Neural progenitor cell (in vitro differentiated cells): ENCODE data around the gene SYNE3. TPM values are rescaled to one million over a fixed set of nuclear protein-coding genes. Genes with fewer than 3 reads are reported as not detected.
A peak's percentile ranks its signal among the peaks of the same experiment; 100 is the strongest.

ENCODE experiments used
- DNase-seq: peaks from one replicate; pipeline ENCODE4 v3.0.0-alpha.2; 2016; ENCODE audit warnings: low spot score
- H2AFZ ChIP-seq: fragments of 200-600 bp; sonication (generic); replicated peaks from 2 replicates; pipeline ENCODE4 v1.6.1; 2016; ENCODE audit warnings: antibody characterized with exemption
- H3F3A ChIP-seq: fragments of 200-600 bp; sonication (generic); 2 replicates; pipeline ENCODE4 v1.6.1; 2016; ENCODE audit warnings: antibody characterized with exemption, low read depth
- H3K27ac ChIP-seq: fragments of 200-600 bp; sonication (generic); 2 replicates; pipeline ENCODE4 v1.5.1; 2016; ENCODE audit warnings: mild to moderate bottlenecking
- H3K27me3 ChIP-seq: fragments of 200-600 bp; sonication (generic); 2 replicates; pipeline ENCODE4 v1.6.1; 2016; ENCODE audit warnings: mild to moderate bottlenecking, moderate library complexity
- H3K36me3 ChIP-seq: fragments of 200-600 bp; sonication (generic); 2 replicates; pipeline ENCODE4 v1.5.1; 2016
- H3K4me1 ChIP-seq: fragments of 200-600 bp; sonication (generic); 2 replicates; pipeline ENCODE4 v1.6.1; 2016; ENCODE audit warnings: mixed run types
- H3K4me2 ChIP-seq: fragments of 200-600 bp; sonication (generic); 2 replicates; pipeline ENCODE4 v1.6.1; 2016
- H3K4me3 ChIP-seq: fragments of 200-600 bp; sonication (generic); 2 replicates; pipeline ENCODE4 v1.5.1; 2016
- H3K79me2 ChIP-seq: fragments of 200-600 bp; sonication (generic); 2 replicates; pipeline ENCODE4 v1.6.1; 2016; ENCODE audit warnings: low read depth
- H3K9ac ChIP-seq: fragments of 200-600 bp; sonication (generic); 2 replicates; pipeline ENCODE4 v1.6.1; 2016
- H3K9me3 ChIP-seq: fragments of 200-600 bp; sonication (generic); 2 replicates; pipeline ENCODE4 v1.5.1; 2016; ENCODE audit warnings: low read depth
- H4K20me1 ChIP-seq: fragments of 200-600 bp; sonication (generic); 2 replicates; pipeline ENCODE4 v1.6.1; 2016; ENCODE audit warnings: low read depth
- H3K27ac Mint-ChIP-seq: 3 replicates; pipeline ENCODE4 v1.8.0; 2021; ENCODE audit warnings: mixed read lengths
- H3K27me3 Mint-ChIP-seq: 2 replicates; pipeline ENCODE4 v1.8.0; 2022; ENCODE audit warnings: low read depth, mild to moderate bottlenecking, inconsistent platforms, moderate library complexity, mixed read lengths; ENCODE audit not compliant: insufficient read depth
- H3K36me3 Mint-ChIP-seq: 3 replicates; pipeline ENCODE4 v1.8.0; 2021; ENCODE audit warnings: mixed read lengths
- H3K4me1 Mint-ChIP-seq: 3 replicates; pipeline ENCODE4 v1.8.0; 2021; ENCODE audit warnings: mixed read lengths
- H3K4me3 Mint-ChIP-seq: 3 replicates; pipeline ENCODE4 v1.8.0; 2021; ENCODE audit warnings: mild to moderate bottlenecking, moderate library complexity, mixed read lengths
- H3K9me3 Mint-ChIP-seq: 3 replicates; pipeline ENCODE4 v1.8.0; 2020; ENCODE audit warnings: mixed read lengths
- CTCF ChIP-seq: fragments of 200-600 bp; sonication (generic); IDR thresholded peaks from 2 replicates; pipeline ENCODE4 v1.5.1; 2017; ENCODE audit warnings: antibody characterized with exemption, mild to moderate bottlenecking
- EZH2 ChIP-seq: fragments of 200-600 bp; sonication (generic); IDR thresholded peaks from 2 replicates; pipeline ENCODE4 v1.6.1; 2017; ENCODE audit warnings: antibody characterized with exemption, mild to moderate bottlenecking, moderate library complexity
- EZH2phosphoT487 ChIP-seq: fragments of 200-600 bp; sonication (generic); IDR thresholded peaks from 2 replicates; pipeline ENCODE4 v1.6.1; 2017; ENCODE audit warnings: antibody characterized with exemption
- total RNA-seq: library from RNA; depleted of rRNA; stranded (reverse); fragments of >200 nt; gene quantifications from 2 replicates; pipeline ENCODE4 v1.2.3, GENCODE V29; 2015; ENCODE audit warnings: low replicate concordance

The SYNE3 gene
- total RNA-seq, 1 donor from 2014 or later = 0.06 TPM

GRCh38 chr14:95514131-95515079 lies 2.0 kb downstream of the SYNE3 start:
- no peak overlapping the region for H3K4me3 ChIP-seq
- Mint-ChIP-seq H3K36me3 (no peaks in the 10 kb centered on the region), H3K4me3 (peak overlapping the region; percentile 62), H3K27ac (no peak overlapping the region), H3K9me3 (no peaks in the 10 kb centered on the region), H3K4me1 (peaks cover 17% of the 10 kb centered on the region), H3K27me3 (peaks cover 19% of the 10 kb centered on the region)
- H3K27ac ChIP-seq = no peak overlapping the region
- H3K4me2 ChIP-seq = peak overlapping the region; percentile 100
- H3K27me3 ChIP-seq = peaks cover 58% of the 10 kb centered on the region
- TF ChIP-seq EZH2 (no peak), EZH2phosphoT487 (no peak), CTCF (no peak)
- H3K36me3 ChIP-seq = no peaks in the 10 kb centered on the region
- H3F3A ChIP-seq = peaks cover 21% of the 10 kb centered on the region
- no peaks in the 10 kb centered on the region for H3K79me2 ChIP-seq
- H3K4me1 ChIP-seq = peaks cover 21% of the 10 kb centered on the region
- no peak for DNase-seq
- no peaks in the 10 kb centered on the region for H3K9me3 ChIP-seq
- no peak overlapping the region for H3K9ac ChIP-seq
- peaks cover 12% of the 10 kb centered on the region for H4K20me1 ChIP-seq
- no peak overlapping the region for H2AFZ ChIP-seq

GRCh38 chr14:95513291-95513690 lies 3.2 kb downstream of the SYNE3 start:
- peaks cover 21% of the 10 kb centered on the region for H3F3A ChIP-seq
- H3K36me3 ChIP-seq = no peaks in the 10 kb centered on the region
- no peak overlapping the region for H3K27ac ChIP-seq
- Mint-ChIP-seq H3K27me3 (peaks cover 20% of the 10 kb centered on the region), H3K4me1 (peaks cover 17% of the 10 kb centered on the region), H3K36me3 (no peaks in the 10 kb centered on the region), H3K4me3 (no peak overlapping the region), H3K9me3 (no peaks in the 10 kb centered on the region), H3K27ac (no peak overlapping the region)
- H3K9me3 ChIP-seq = no peaks in the 10 kb centered on the region
- H3K4me3 ChIP-seq = no peak overlapping the region
- H4K20me1 ChIP-seq = peaks cover 12% of the 10 kb centered on the region
- TF ChIP-seq EZH2phosphoT487 (no peak), CTCF (no peak), EZH2 (no peak)
- no peak for DNase-seq
- H2AFZ ChIP-seq = no peak overlapping the region
- H3K4me2 ChIP-seq = no peak overlapping the region
- H3K27me3 ChIP-seq = peaks cover 47% of the 10 kb centered on the region
- H3K4me1 ChIP-seq = peaks cover 21% of the 10 kb centered on the region
- H3K9ac ChIP-seq = no peak overlapping the region
- H3K79me2 ChIP-seq = no peaks in the 10 kb centered on the region

- Histone ChIP-seq H3K36me3 (no peaks in the 10 kb centered on the region), H3K79me2 (no peaks in the 10 kb centered on the region), H3K4me3 (no peak overlapping the region), H2AFZ (no peak overlapping the region), H3K27me3 (peaks cover 31% of the 10 kb centered on the region), H4K20me1 (peaks cover 12% of the 10 kb centered on the region), H3K27ac (no peak overlapping the region), H3F3A (peaks cover 11% of the 10 kb centered on the region), H3K4me2 (no peak overlapping the region), H3K9me3 (no peaks in the 10 kb centered on the region), H3K9ac (no peak overlapping the region), H3K4me1 (peaks cover 16% of the 10 kb centered on the region)
- no peak for DNase-seq
- H3K27me3 Mint-ChIP-seq = peaks cover 7% of the 10 kb centered on the region
- no peaks in the 10 kb centered on the region for H3K9me3 Mint-ChIP-seq
- H3K36me3 Mint-ChIP-seq = no peaks in the 10 kb centered on the region
- TF ChIP-seq CTCF (no peak), EZH2 (no peak), EZH2phosphoT487 (no peak)
- H3K4me1 Mint-ChIP-seq = peaks cover 11% of the 10 kb centered on the region
- no peak overlapping the region for H3K4me3 Mint-ChIP-seq
- no peak overlapping the region for H3K27ac Mint-ChIP-seq
These were observed 4.8 kb downstream of the SYNE3 start for GRCh38 chr14:95511687-95512086.
